GM23338 (cell line): ENCODE measurements around the gene DOCK3. TPM values are rescaled to one million over a fixed set of nuclear protein-coding genes. Genes with fewer than 3 reads are reported as not detected.

Experiments used
- ATAC-seq: fragments of 200-7000 bp; cut with Tn5 transposase; 3 replicates; pipeline ENCODE4 v1.9.1; 2020
- DNase-seq: peaks from one replicate; pipeline ENCODE4 v3.0.0-alpha.2; 2015; ENCODE audit warnings: low spot score
- H2AFZ ChIP-seq: fragments of 200-600 bp; sonication (generic); 2 replicates; pipeline ENCODE4 v1.8.0; 2016; ENCODE audit warnings: antibody characterized with exemption, mild to moderate bottlenecking, moderate library complexity
- H3F3A ChIP-seq: fragments of 200-600 bp; sonication (generic); replicated peaks from 2 replicates; pipeline ENCODE4 v1.8.0; 2017; ENCODE audit warnings: antibody characterized with exemption, mixed run types, low read depth
- H3K27ac ChIP-seq: fragments of 200-600 bp; sonication (generic); 2 replicates; pipeline ENCODE4 v1.6.1; 2016; ENCODE audit warnings: low read depth
- H3K27me3 ChIP-seq: fragments of 200-600 bp; sonication (generic); 2 replicates; pipeline ENCODE4 v1.8.0; 2016; ENCODE audit warnings: mild to moderate bottlenecking, mixed run types, moderate library complexity; ENCODE audit not compliant: insufficient read depth
- H3K36me3 ChIP-seq: fragments of 200-600 bp; sonication (generic); 2 replicates; pipeline ENCODE4 v1.8.0; 2016; ENCODE audit warnings: mild to moderate bottlenecking; ENCODE audit not compliant: insufficient read depth
- H3K4me1 ChIP-seq: fragments of 200-600 bp; sonication (generic); 2 replicates; pipeline ENCODE4 v1.8.0; 2016; ENCODE audit warnings: mild to moderate bottlenecking, moderate library complexity; ENCODE audit not compliant: insufficient read depth
- H3K4me2 ChIP-seq: fragments of 200-600 bp; sonication (generic); 2 replicates; pipeline ENCODE4 v1.7.1; 2017; ENCODE audit warnings: mixed run types
- H3K4me3 ChIP-seq: fragments of 200-600 bp; sonication (generic); 2 replicates; pipeline ENCODE4 v1.6.1; 2016; ENCODE audit warnings: mixed run types
- H3K79me2 ChIP-seq: fragments of 200-600 bp; sonication (generic); replicated peaks from 2 replicates; pipeline ENCODE4 v1.8.0; 2017; ENCODE audit warnings: mild to moderate bottlenecking; ENCODE audit not compliant: insufficient read depth
- H3K9me2 ChIP-seq: fragments of 200-600 bp; sonication (generic); 2 replicates; pipeline ENCODE4 v1.8.0; 2017; ENCODE audit not compliant: insufficient read depth
- H4K20me1 ChIP-seq: fragments of 200-600 bp; sonication (generic); replicated peaks from 2 replicates; pipeline ENCODE4 v1.8.0; 2017; ENCODE audit warnings: mild to moderate bottlenecking; ENCODE audit not compliant: insufficient read depth
- H3K27ac Mint-ChIP-seq: 2 replicates; pipeline ENCODE4 v1.8.0; 2020; ENCODE audit warnings: inconsistent platforms, mild to moderate bottlenecking, moderate library complexity, mixed read lengths
- H3K27me3 Mint-ChIP-seq: 3 replicates; pipeline ENCODE4 v1.8.0; 2022; ENCODE audit warnings: low read depth, mild to moderate bottlenecking, moderate library complexity, mixed read lengths, inconsistent platforms; ENCODE audit not compliant: insufficient read depth, poor library complexity
- H3K36me3 Mint-ChIP-seq: 3 replicates; pipeline ENCODE4 v1.8.0; 2021; ENCODE audit warnings: low read depth, mild to moderate bottlenecking, inconsistent platforms, moderate library complexity, mixed read lengths
- H3K4me1 Mint-ChIP-seq: 3 replicates; pipeline ENCODE4 v1.8.0; 2020; ENCODE audit warnings: mild to moderate bottlenecking, inconsistent platforms, mixed read lengths
- H3K4me3 Mint-ChIP-seq: 3 replicates; pipeline ENCODE4 v1.8.0; 2021; ENCODE audit warnings: moderate library complexity, mild to moderate bottlenecking, inconsistent platforms, mixed read lengths
- H3K9me3 Mint-ChIP-seq: 3 replicates; pipeline ENCODE4 v1.8.0; 2020; ENCODE audit warnings: moderate library complexity, mild to moderate bottlenecking, inconsistent platforms, mixed read lengths
- CREB1 ChIP-seq: fragments of 250-450 bp; sonication (Bioruptor Pico); IDR thresholded peaks from 2 replicates; pipeline ENCODE4 v1.5.0; 2020; ENCODE audit warnings: low read depth, mild to moderate bottlenecking, moderate library complexity
- EZH2phosphoT487 ChIP-seq: fragments of 200-600 bp; sonication (generic); IDR thresholded peaks from one replicate; pipeline ENCODE4 v1.8.1; 2018; ENCODE audit warnings: antibody characterized with exemption; ENCODE audit not compliant: unreplicated experiment
- NANOG ChIP-seq: IDR thresholded peaks from 2 replicates; pipeline ENCODE4 v1.6.1; 2016; ENCODE audit warnings: antibody characterized with exemption, borderline replicate concordance
- POLR2AphosphoS5 ChIP-seq: IDR thresholded peaks from 2 replicates; pipeline ENCODE4 v1.6.1; 2016; ENCODE audit warnings: antibody characterized with exemption, low read depth
- STAT1 ChIP-seq: IDR thresholded peaks from one replicate; pipeline ENCODE4 v1.6.1; 2016; ENCODE audit warnings: antibody characterized with exemption; ENCODE audit not compliant: unreplicated experiment
- ZNF331 ChIP-seq: fragments of 250-450 bp; sonication (Bioruptor Pico); IDR thresholded peaks from 2 replicates; pipeline ENCODE4 v1.5.0; 2020; ENCODE audit warnings: low read depth, mild to moderate bottlenecking, moderate library complexity
- polyA plus RNA-seq: library from polyadenylated mRNA; unstranded; fragments of >200 nt; fragmentation: Nextera tagmentation; extraction: Ambion mirVana; gene quantifications from 2 replicates; pipeline ENCODE4 v1.2.1, GENCODE V29; 2016
- total RNA-seq: library from RNA; depleted of rRNA; stranded (reverse); fragments of >200 nt; shearing (Covaris generic); gene quantifications from 2 replicates; pipeline ENCODE4 v1.2.3, GENCODE V29; 2014
- TF ChIP-seq, protein P1 (sequence below), 2 experiments: fragments of 200-600 bp in 1 of 2; sonication (generic) in 1 of 2; conservative IDR thresholded peaks; 2 replicates each; pipeline versions ENCODE4 v1.5.1 to v1.6.1; 2016 to 2017; ENCODE audit warnings: antibody characterized with exemption in 2 of 2, low read depth in 2 of 2, mild to moderate bottlenecking in 2 of 2, moderate library complexity in 1 of 2
- TF ChIP-seq, protein P2 (sequence below): fragments of 250-450 bp; sonication (Bioruptor Pico); IDR thresholded peaks from 2 replicates; pipeline ENCODE4 v1.5.0; 2020; ENCODE audit warnings: mild to moderate bottlenecking, moderate library complexity
- TF ChIP-seq, protein P3 (sequence below): IDR thresholded peaks from 2 replicates; pipeline ENCODE4 v1.6.1; 2016; ENCODE audit warnings: antibody characterized with exemption
- TF ChIP-seq, protein P4 (sequence below): IDR thresholded peaks from one replicate; pipeline ENCODE4 v1.6.1; 2018; ENCODE audit warnings: antibody characterized with exemption; ENCODE audit not compliant: unreplicated experiment

DOCK3 gene
- total and polyA plus RNA-seq, 2 experiments from 2014 or later, result 2.4 to 5.6 TPM

DNA sequence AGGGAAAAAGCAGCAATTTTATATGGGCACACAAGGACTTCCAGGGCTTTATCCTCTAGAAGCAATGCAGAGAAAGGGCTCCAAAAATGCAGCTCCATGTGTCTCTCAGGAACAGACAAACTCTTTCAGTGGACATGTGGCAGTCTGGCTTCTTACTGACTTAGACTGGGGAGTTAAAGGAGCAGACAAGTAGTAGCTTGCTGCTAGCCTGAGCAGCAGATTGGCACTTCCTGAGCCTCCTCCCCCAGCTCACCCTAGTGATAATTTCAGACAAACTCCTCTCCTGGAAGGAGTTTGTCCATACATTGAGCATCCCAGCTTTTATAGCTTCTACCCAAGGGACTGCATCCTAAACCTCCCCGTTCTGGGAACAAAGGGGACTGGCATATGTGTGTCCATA lies 608.7 kb downstream of the DOCK3 start:
- no peak overlapping the region for H3K27ac Mint-ChIP-seq
- no peaks in the 10 kb centered on the region for H3K79me2 ChIP-seq
- TF ChIP-seq EZH2phosphoT487, result no peak
- TF ChIP-seq POLR2AphosphoS5, result no peak
- no peaks in the 10 kb centered on the region for H3K9me2 ChIP-seq
- peaks cover 43% of the 10 kb centered on the region for H3K9me3 Mint-ChIP-seq
- no peak for ATAC-seq
- H3K4me3 ChIP-seq, result no peak overlapping the region
- H4K20me1 ChIP-seq, result no peaks in the 10 kb centered on the region
- H3K4me1 ChIP-seq, result no peaks in the 10 kb centered on the region
- no peak overlapping the region for H2AFZ ChIP-seq
- peaks cover 4% of the 10 kb centered on the region; the same call in 1 of the 2 replicates for H3K36me3 ChIP-seq
- H3F3A ChIP-seq, result no peaks in the 10 kb centered on the region
- no peaks in the 10 kb centered on the region for H3K27me3 Mint-ChIP-seq
- H3K36me3 Mint-ChIP-seq, result peaks cover 42% of the 10 kb centered on the region
- no peaks in the 10 kb centered on the region for H3K4me1 Mint-ChIP-seq
- no peak overlapping the region for H3K27ac ChIP-seq
- no peak overlapping the region for H3K4me3 Mint-ChIP-seq
- H3K4me2 ChIP-seq, result no peak overlapping the region
- H3K27me3 ChIP-seq, result no peaks in the 10 kb centered on the region
- DNase-seq, result no peak

DNA sequence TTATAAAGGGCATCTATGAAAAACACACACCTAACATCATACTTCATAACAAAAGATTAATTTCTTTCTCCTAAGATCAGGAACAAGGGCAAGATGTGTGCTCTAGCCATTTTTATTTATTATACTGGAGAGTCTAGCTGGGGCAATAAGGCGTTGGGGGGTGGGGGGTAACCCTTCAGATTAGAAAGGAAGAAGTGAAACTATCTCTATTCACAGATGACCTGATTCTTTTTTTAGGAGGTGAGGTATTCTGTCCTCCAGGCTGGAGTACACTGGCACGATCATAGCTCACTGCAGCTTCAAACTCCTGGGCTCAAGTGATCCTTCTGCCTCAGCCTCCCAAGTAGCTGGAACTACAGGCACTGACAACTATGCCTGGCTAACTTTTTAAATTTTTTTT lies 620.9 kb downstream of the DOCK3 start:
- no peaks in the 10 kb centered on the region for H3K27me3 Mint-ChIP-seq
- Histone ChIP-seq H3F3A (no peaks in the 10 kb centered on the region), H3K27me3 (no peaks in the 10 kb centered on the region), H3K4me2 (no peak overlapping the region), H3K36me3 (no peaks in the 10 kb centered on the region), H3K9me2 (no peaks in the 10 kb centered on the region), H4K20me1 (no peaks in the 10 kb centered on the region), H3K4me3 (no peak overlapping the region), H3K4me1 (no peaks in the 10 kb centered on the region), H2AFZ (no peak overlapping the region), H3K27ac (no peak overlapping the region), H3K79me2 (no peaks in the 10 kb centered on the region)
- peaks cover 9% of the 10 kb centered on the region; the same call in 2 of the 3 replicates for H3K9me3 Mint-ChIP-seq
- ATAC-seq, result no peak
- no peak overlapping the region for H3K4me3 Mint-ChIP-seq
- DNase-seq, result no peak
- H3K36me3 Mint-ChIP-seq, result no peaks in the 10 kb centered on the region
- no peak overlapping the region for H3K27ac Mint-ChIP-seq
- no peaks in the 10 kb centered on the region for H3K4me1 Mint-ChIP-seq
- TF ChIP-seq NANOG, result no peak
- TF ChIP-seq POLR2AphosphoS5, result no peak
- TF ChIP-seq, protein P1, sequence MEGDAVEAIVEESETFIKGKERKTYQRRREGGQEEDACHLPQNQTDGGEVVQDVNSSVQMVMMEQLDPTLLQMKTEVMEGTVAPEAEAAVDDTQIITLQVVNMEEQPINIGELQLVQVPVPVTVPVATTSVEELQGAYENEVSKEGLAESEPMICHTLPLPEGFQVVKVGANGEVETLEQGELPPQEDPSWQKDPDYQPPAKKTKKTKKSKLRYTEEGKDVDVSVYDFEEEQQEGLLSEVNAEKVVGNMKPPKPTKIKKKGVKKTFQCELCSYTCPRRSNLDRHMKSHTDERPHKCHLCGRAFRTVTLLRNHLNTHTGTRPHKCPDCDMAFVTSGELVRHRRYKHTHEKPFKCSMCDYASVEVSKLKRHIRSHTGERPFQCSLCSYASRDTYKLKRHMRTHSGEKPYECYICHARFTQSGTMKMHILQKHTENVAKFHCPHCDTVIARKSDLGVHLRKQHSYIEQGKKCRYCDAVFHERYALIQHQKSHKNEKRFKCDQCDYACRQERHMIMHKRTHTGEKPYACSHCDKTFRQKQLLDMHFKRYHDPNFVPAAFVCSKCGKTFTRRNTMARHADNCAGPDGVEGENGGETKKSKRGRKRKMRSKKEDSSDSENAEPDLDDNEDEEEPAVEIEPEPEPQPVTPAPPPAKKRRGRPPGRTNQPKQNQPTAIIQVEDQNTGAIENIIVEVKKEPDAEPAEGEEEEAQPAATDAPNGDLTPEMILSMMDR (conservative IDR thresholded peaks at IDR 0.05; ENCODE audit: low read depth in 2 of 2), result no peak
- no peak for TF ChIP-seq ZNF331 (CRISPR knock-in tag)
- TF ChIP-seq STAT1, result no peak
- no peak for TF ChIP-seq CREB1 (CRISPR knock-in tag)
- TF ChIP-seq, protein P2, sequence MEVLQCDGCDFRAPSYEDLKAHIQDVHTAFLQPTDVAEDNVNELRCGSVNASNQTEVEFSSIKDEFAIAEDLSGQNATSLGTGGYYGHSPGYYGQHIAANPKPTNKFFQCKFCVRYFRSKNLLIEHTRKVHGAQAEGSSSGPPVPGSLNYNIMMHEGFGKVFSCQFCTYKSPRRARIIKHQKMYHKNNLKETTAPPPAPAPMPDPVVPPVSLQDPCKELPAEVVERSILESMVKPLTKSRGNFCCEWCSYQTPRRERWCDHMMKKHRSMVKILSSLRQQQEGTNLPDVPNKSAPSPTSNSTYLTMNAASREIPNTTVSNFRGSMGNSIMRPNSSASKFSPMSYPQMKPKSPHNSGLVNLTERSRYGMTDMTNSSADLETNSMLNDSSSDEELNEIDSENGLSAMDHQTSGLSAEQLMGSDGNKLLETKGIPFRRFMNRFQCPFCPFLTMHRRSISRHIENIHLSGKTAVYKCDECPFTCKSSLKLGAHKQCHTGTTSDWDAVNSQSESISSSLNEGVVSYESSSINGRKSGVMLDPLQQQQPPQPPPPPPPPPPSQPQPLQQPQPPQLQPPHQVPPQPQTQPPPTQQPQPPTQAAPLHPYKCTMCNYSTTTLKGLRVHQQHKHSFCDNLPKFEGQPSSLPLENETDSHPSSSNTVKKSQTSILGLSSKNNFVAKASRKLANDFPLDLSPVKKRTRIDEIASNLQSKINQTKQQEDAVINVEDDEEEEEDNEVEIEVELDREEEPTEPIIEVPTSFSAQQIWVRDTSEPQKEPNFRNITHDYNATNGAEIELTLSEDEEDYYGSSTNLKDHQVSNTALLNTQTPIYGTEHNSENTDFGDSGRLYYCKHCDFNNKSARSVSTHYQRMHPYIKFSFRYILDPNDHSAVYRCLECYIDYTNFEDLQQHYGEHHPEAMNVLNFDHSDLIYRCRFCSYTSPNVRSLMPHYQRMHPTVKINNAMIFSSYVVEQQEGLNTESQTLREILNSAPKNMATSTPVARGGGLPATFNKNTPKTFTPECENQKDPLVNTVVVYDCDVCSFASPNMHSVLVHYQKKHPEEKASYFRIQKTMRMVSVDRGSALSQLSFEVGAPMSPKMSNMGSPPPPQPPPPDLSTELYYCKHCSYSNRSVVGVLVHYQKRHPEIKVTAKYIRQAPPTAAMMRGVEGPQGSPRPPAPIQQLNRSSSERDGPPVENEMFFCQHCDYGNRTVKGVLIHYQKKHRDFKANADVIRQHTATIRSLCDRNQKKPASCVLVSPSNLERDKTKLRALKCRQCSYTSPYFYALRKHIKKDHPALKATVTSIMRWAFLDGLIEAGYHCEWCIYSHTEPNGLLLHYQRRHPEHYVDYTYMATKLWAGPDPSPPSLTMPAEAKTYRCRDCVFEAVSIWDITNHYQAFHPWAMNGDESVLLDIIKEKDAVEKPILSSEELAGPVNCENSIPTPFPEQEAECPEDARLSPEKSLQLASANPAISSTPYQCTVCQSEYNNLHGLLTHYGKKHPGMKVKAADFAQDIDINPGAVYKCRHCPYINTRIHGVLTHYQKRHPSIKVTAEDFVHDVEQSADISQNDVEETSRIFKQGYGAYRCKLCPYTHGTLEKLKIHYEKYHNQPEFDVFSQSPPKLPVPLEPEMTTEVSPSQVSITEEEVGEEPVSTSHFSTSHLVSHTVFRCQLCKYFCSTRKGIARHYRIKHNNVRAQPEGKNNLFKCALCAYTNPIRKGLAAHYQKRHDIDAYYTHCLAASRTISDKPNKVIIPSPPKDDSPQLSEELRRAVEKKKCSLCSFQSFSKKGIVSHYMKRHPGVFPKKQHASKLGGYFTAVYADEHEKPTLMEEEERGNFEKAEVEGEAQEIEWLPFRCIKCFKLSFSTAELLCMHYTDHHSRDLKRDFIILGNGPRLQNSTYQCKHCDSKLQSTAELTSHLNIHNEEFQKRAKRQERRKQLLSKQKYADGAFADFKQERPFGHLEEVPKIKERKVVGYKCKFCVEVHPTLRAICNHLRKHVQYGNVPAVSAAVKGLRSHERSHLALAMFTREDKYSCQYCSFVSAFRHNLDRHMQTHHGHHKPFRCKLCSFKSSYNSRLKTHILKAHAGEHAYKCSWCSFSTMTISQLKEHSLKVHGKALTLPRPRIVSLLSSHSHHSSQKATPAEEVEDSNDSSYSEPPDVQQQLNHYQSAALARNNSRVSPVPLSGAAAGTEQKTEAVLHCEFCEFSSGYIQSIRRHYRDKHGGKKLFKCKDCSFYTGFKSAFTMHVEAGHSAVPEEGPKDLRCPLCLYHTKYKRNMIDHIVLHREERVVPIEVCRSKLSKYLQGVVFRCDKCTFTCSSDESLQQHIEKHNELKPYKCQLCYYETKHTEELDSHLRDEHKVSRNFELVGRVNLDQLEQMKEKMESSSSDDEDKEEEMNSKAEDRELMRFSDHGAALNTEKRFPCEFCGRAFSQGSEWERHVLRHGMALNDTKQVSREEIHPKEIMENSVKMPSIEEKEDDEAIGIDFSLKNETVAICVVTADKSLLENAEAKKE (CRISPR knock-in tag), result no peak
- TF ChIP-seq EZH2phosphoT487, result no peak
- TF ChIP-seq, protein P3, sequence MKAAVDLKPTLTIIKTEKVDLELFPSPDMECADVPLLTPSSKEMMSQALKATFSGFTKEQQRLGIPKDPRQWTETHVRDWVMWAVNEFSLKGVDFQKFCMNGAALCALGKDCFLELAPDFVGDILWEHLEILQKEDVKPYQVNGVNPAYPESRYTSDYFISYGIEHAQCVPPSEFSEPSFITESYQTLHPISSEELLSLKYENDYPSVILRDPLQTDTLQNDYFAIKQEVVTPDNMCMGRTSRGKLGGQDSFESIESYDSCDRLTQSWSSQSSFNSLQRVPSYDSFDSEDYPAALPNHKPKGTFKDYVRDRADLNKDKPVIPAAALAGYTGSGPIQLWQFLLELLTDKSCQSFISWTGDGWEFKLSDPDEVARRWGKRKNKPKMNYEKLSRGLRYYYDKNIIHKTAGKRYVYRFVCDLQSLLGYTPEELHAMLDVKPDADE, result no peak
- TF ChIP-seq, protein P4, sequence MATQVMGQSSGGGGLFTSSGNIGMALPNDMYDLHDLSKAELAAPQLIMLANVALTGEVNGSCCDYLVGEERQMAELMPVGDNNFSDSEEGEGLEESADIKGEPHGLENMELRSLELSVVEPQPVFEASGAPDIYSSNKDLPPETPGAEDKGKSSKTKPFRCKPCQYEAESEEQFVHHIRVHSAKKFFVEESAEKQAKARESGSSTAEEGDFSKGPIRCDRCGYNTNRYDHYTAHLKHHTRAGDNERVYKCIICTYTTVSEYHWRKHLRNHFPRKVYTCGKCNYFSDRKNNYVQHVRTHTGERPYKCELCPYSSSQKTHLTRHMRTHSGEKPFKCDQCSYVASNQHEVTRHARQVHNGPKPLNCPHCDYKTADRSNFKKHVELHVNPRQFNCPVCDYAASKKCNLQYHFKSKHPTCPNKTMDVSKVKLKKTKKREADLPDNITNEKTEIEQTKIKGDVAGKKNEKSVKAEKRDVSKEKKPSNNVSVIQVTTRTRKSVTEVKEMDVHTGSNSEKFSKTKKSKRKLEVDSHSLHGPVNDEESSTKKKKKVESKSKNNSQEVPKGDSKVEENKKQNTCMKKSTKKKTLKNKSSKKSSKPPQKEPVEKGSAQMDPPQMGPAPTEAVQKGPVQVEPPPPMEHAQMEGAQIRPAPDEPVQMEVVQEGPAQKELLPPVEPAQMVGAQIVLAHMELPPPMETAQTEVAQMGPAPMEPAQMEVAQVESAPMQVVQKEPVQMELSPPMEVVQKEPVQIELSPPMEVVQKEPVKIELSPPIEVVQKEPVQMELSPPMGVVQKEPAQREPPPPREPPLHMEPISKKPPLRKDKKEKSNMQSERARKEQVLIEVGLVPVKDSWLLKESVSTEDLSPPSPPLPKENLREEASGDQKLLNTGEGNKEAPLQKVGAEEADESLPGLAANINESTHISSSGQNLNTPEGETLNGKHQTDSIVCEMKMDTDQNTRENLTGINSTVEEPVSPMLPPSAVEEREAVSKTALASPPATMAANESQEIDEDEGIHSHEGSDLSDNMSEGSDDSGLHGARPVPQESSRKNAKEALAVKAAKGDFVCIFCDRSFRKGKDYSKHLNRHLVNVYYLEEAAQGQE, result no peak
